Ovary (tissue), 3 donors: Measurements from ENCODE around the gene KCNMA1.

Experiments used
- CTCF ChIP-seq, 3 donors: fragments of 450-650 bp in 2 of 3; fragments of 200-600 bp in 1 of 3; IDR thresholded peaks; one replicate each; pipeline versions ENCODE4 v1.5.1 to v1.8.0; 2016 to 2022; ENCODE audit warnings: antibody characterized with exemption in 3 of 3, mild to moderate bottlenecking in 1 of 3
- EP300 ChIP-seq: sonication (generic); formaldehyde crosslinking; IDR thresholded peaks from one replicate; pipeline ENCODE4 v1.6.1; 2017; ENCODE audit warnings: antibody characterized with exemption
- POLR2A ChIP-seq: fragments of 450-650 bp; IDR thresholded peaks from one replicate; pipeline ENCODE4 v1.6.1; 2017; ENCODE audit warnings: antibody characterized with exemption, mild to moderate bottlenecking, moderate library complexity
- donor health status: DM: no; HTN: no; CAD: no.

- TF ChIP-seq POLR2A (no peak), CTCF (IDR thresholded peaks at IDR 0.05) (no peak), EP300 (no peak)
These were observed 159.2 kb downstream of the KCNMA1 start for GRCh38 chr10:77478247-77478961.
